Aorta (tissue), 5 donors: ENCODE measurements around the gene PACS2. TPM values are rescaled to one million over a fixed set of nuclear protein-coding genes. Genes with fewer than 3 reads are reported as not detected.

ENCODE experiments used
- ATAC-seq: fragments of 200-7000 bp; cut with Tn5 transposase; one replicate; pipeline ENCODE4 v1.9.1; 2022; ENCODE audit warnings: moderate library complexity; ENCODE audit not compliant: low FRiP score
- DNase-seq, 2 donors: peaks; one replicate each; pipeline ENCODE4 v3.0.0-alpha.2; 2020
- H3K27ac ChIP-seq, 2 donors: one replicate each; pipeline ENCODE4 v1.5.1; 2013; ENCODE audit warnings: low read length in 2 of 2, mild to moderate bottlenecking in 2 of 2, moderate library complexity in 2 of 2, control low read depth in 1 of 2, inconsistent platforms in 1 of 2, low read depth in 1 of 2
- H3K27me3 ChIP-seq, 2 donors: one replicate each; pipeline ENCODE4 v1.6.1; 2013; ENCODE audit warnings: control low read depth in 1 of 2, low read length in 1 of 2, mild to moderate bottlenecking in 1 of 2, moderate library complexity in 1 of 2; ENCODE audit not compliant: insufficient read depth in 2 of 2, control insufficient read depth in 1 of 2
- H3K36me3 ChIP-seq, 2 donors: one replicate each; pipeline ENCODE4 v1.6.1; 2013; ENCODE audit warnings: control low read depth in 1 of 2, low read length in 1 of 2, mild to moderate bottlenecking in 1 of 2; ENCODE audit not compliant: insufficient read depth in 2 of 2, control insufficient read depth in 1 of 2
- H3K4me1 ChIP-seq, 2 donors: one replicate each; pipeline ENCODE4 v1.6.1; 2013; ENCODE audit warnings: low read length in 2 of 2, control low read depth in 1 of 2, mild to moderate bottlenecking in 1 of 2, moderate library complexity in 1 of 2; ENCODE audit not compliant: insufficient read depth in 2 of 2, control insufficient read depth in 1 of 2
- H3K4me3 ChIP-seq, 2 donors: one replicate each; pipeline ENCODE4 v1.5.1; 2013; ENCODE audit warnings: low read length in 2 of 2, control low read depth in 1 of 2, mild to moderate bottlenecking in 1 of 2
- H3K9me3 ChIP-seq: one replicate; pipeline ENCODE4 v1.6.1; 2013; ENCODE audit warnings: mild to moderate bottlenecking, low read length; ENCODE audit not compliant: control insufficient read depth
- WGBS, 2 donors: extraction: QIAGEN DNeasy Blood & Tissue Kit; methylation state at CpG; one replicate each; pipeline ENCODE4 v1.1.7; 2013; 5-methylcytosine and 5-hydroxymethylcytosine counted together
- intact Hi-C, 2 donors: fragments of 100-400 bp; cut with DNase I; formaldehyde crosslinking; loops; one replicate each; pipeline versions ENCODE4 v1.14.2 to v1.15.0; 2022
- polyA plus RNA-seq, 2 donors: library from polyadenylated mRNA; stranded (reverse); fragments of 200-250 nt; gene quantifications; one replicate each; pipeline ENCODE4 v1.2.3, GENCODE V29; 2013
- total RNA-seq, 2 donors: library from RNA; stranded (reverse); fragmentation: NEBNext Ultra II Directional; extraction: Animal tissue kit (Norgen Biotek cat#: 25700); gene quantifications; one replicate each; pipeline ENCODE4 v1.2.1, GENCODE V29; 2021
- donor health status: healthy with polysubstance abuse.
- donor health status: Bipolar disorder and iron deficiency.
- donor health status: DM: no; HTN: no; CAD: no.
- donor health status: DM: no; HTN: no; CAD: no.
- donor health status: DM: yes; HTN: yes; CAD: no.

PACS2 gene
- total and polyA plus RNA-seq, 4 donors: 17.2 to 140 (median 84.9) TPM

DNA sequence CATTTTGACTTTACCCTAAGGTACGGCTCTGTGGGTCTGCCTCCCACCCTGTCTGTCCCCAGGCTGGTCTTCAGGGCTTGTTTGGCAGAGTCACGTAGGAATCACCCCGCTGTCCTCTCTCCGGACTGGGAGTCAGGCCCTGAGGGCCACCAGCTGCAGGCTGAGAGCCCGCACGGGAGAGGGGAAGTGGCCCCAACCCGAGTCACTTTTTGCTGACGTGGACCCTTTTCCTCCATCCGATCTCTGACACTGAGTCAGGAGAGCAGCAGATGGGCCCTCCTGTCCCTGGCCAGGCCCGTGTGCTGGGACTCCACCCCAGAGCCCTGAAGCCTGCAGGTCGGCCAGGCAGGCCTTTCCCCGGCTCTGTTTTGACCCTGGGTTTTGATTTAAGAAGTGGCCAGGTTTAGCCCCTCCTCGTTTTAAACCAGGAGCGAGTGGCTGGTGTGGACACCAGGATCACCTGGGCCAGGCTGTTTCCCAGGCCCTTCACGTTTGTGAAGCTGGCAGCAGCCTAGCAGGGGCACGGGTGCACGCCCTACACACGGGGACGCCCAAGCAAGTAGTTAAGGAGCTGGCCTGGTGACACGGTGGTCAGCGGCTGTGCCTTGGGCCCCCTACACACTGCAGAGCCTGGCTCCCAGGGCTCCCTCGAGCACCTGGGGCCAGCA, 71.3 kb downstream of the PACS2 start:
- peaks cover 0 to 2% of the 10 kb centered on the region in 2 donors for H3K36me3 ChIP-seq

DNA sequence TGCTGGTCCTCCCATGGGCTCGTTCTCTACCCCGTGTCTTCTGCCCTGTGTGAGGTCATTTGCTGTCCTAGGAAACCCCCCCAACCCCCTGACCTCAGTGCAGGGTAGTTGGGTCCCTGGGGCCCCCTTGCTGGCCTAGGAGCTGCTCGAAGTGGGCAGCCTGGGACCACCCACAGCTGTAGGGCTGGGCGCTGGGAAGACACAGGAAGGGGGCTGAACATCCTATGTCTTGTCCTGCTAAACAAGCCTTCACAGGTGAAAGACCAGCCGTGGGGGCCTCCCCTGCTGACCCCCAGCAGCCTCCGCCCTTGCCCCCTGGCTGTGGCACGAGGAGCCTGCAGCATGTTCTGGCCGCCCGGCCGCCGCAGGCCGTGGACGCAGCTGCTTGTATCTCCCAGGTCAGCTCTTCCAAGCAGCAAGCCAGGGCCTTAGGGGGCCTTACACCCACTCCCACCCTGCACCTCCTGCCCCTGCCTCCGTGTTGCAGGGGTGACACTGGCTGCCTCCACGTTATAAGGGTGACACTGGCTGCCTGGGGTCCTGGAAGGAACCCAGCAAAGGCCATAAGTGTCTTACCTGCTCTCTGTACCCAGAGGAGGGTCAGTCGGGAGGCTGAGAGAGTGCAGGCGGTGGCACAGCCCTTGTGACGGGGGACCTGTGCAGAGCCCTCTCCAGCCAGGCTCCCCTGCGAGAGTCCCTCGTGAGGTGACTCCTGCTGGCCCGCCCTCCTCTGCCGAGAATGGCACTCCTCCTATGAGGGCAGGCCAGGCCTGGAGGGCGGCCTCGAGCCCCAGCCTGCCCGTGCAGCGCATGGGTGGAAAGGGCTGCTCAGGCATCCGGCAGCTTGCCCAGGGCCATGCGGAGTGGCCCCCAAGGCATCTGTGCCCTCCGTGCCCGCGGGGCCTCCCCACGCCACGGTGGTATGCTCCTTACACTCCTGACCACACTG, 72.3 kb downstream of the PACS2 start:
- H3K9me3 ChIP-seq: no peaks in the 10 kb centered on the region
- H3K36me3 ChIP-seq: peaks cover 0 to 2% of the 10 kb centered on the region in 2 donors
- no peaks in the 10 kb centered on the region for H3K4me1 ChIP-seq
- no peak for ATAC-seq
- no peaks in the 10 kb centered on the region for H3K27me3 ChIP-seq
- peak in 1 of 2 donors; percentile 47 for DNase-seq
- no peak overlapping the region for H3K27ac ChIP-seq
- 87 to 91% methylated on average over 26 to 33 of the region's 33 CpGs for WGBS, 2 donors
- intact Hi-C loops: no loop called here
- H3K4me3 ChIP-seq: no peak overlapping the region

More for the DNA sequence above, 71.3 kb downstream of the PACS2 start:
- intact Hi-C loops: no loop called here
- DNase-seq: peak in 1 of 2 donors; percentile 79
- Histone ChIP-seq H3K4me1 (no peaks in the 10 kb centered on the region), H3K27ac (no peak overlapping the region), H3K27me3 (no peaks in the 10 kb centered on the region), H3K9me3 (no peaks in the 10 kb centered on the region), H3K4me3 (no peak overlapping the region)
- no peak for ATAC-seq
- WGBS, 2 donors: 89 to 90% methylated on average over 22 of the region's 22 CpGs

GRCh38 chr14:105387530-105387922, 73.0 kb downstream of the PACS2 start:
- Histone ChIP-seq H3K9me3 (no peaks in the 10 kb centered on the region), H3K27me3 (no peaks in the 10 kb centered on the region), H3K4me1 (no peaks in the 10 kb centered on the region), H3K36me3 (peaks cover 0 to 2% of the 10 kb centered on the region in 2 donors), H3K4me3 (no peak overlapping the region), H3K27ac (no peak overlapping the region)
- ATAC-seq (no peak), DNase-seq (peak in 1 of 2 donors; percentile 41)
- intact Hi-C loops: no loop called here
- 86% methylated on average over 10 of the region's 10 CpGs for WGBS, 2 donors

GRCh38 chr14:105388110-105388951, 73.8 kb downstream of the PACS2 start:
- DNase-seq (peak in 1 of 2 donors; percentile 71), ATAC-seq (peak; percentile 9)
- 87 to 88% methylated on average over 25 of the region's 25 CpGs for WGBS, 2 donors
- H3K27me3 ChIP-seq: no peaks in the 10 kb centered on the region
- no peaks in the 10 kb centered on the region for H3K4me1 ChIP-seq
- no peak overlapping the region for H3K27ac ChIP-seq
- no peaks in the 10 kb centered on the region for H3K9me3 ChIP-seq
- no peak overlapping the region for H3K4me3 ChIP-seq
- intact Hi-C loops: no loop called here
- H3K36me3 ChIP-seq: peaks cover 0 to 1% of the 10 kb centered on the region in 2 donors

GRCh38 chr14:105388976-105389375, 74.4 kb downstream of the PACS2 start:
- ATAC-seq: no peak
- H3K27ac ChIP-seq: no peak overlapping the region
- 83 to 90% methylated on average over 16 of the region's 16 CpGs for WGBS, 2 donors
- no peaks in the 10 kb centered on the region for H3K4me1 ChIP-seq
- H3K36me3 ChIP-seq: no peaks in the 10 kb centered on the region
- DNase-seq: peak in 1 of 2 donors; percentile 42
- intact Hi-C loops: no loop called here
- no peaks in the 10 kb centered on the region for H3K9me3 ChIP-seq
- no peaks in the 10 kb centered on the region for H3K27me3 ChIP-seq
- no peak overlapping the region for H3K4me3 ChIP-seq

DNA sequence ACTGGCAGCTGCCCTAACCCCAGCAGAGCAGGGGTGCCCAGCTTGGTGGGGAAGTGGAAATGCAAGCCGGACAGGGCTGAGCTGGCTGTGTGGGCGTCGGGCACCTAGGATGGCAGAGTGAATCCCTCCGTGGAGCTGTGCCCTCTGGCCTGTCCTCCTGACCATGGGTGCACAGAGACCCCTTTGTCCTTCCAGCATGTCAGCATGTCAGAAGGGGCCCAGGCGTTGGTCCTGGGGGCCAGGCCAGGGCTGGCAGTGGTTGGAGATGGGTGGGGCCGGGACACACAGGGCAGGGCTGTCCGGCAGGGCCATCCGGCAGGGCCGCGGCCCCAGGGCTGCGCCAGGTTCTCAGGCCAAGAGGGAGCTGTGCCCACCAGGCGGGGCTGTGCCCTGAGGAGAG, 75.0 kb downstream of the PACS2 start:
- H3K4me3 ChIP-seq: no peak overlapping the region
- no peak for ATAC-seq
- H3K36me3 ChIP-seq: no peaks in the 10 kb centered on the region
- H3K4me1 ChIP-seq: no peaks in the 10 kb centered on the region
- H3K9me3 ChIP-seq: no peaks in the 10 kb centered on the region
- 76 to 78% methylated on average over 12 of the region's 12 CpGs for WGBS, 2 donors
- H3K27me3 ChIP-seq: no peaks in the 10 kb centered on the region
- intact Hi-C loops: no loop called here
- DNase-seq: peak in 1 of 2 donors; percentile 60
- no peak overlapping the region for H3K27ac ChIP-seq

DNA sequence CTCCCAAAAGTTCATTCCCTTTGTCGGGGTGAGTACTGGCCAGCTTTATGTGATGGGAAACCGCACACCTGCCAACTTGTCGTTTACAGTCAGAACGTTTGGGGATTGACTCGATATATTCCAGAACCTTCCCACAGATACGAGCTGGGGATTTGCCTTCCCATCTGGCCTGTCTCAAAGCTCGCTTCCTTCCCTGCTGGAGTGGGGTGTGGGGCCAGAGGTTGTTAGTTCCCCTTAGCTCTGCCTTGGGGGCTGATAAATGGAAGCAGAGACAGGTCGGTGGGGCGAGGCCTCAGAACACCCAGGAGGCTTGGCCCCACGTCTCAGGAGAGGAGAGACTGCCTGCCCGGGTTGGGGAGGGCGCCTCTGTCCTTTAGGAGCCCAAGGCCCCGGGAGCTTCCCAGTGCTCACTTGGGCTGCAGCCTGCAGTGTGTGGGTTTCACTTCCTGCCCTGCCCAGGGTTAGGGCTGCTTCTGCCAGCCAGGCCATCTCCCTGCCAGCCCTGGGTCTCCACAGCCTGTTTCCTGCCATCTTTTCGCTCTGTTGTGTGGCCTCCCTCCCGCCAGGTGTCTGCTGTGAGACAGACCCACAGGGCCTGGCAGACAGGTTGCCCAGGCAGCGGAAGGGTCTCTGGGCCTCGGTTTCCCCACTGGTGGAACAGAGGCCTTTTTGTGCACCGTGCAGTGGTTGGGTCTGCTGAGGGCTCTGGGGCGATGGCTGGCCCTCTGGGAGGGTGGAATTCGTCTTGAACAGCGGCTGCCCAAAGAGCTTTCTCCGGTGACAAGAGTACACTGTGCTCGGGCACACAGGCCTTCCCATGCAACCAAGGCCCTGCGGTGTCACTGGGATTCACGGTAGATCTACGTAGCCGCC, 75.7 kb downstream of the PACS2 start:
- intact Hi-C loops: no loop called here
- H3K4me1 ChIP-seq: no peaks in the 10 kb centered on the region
- DNase-seq (peak in 1 of 2 donors; percentile 74), ATAC-seq (no peak)
- no peaks in the 10 kb centered on the region for H3K9me3 ChIP-seq
- H3K27me3 ChIP-seq: no peaks in the 10 kb centered on the region
- H3K27ac ChIP-seq: no peak overlapping the region
- H3K36me3 ChIP-seq: no peaks in the 10 kb centered on the region
- 83 to 85% methylated on average over 24 to 27 of the region's 27 CpGs for WGBS, 2 donors
- no peak overlapping the region for H3K4me3 ChIP-seq
